Measurements from ENCODE around the gene ZNF513. TPM values are rescaled to one million over a fixed set of nuclear protein-coding genes. Genes with fewer than 3 reads are reported as not detected.

Gene ZNF513
- total and polyA plus RNA-seq, 2 experiments from 2014 or later: 31.7 to 35.8 TPM

GRCh38 chr2:27369471-27370025 lies 11.0 kb downstream of the ZNF513 start:
- Histone ChIP-seq H3K36me3 (peaks cover 44% of the 10 kb centered on the region), H3K27ac (peak overlapping the region; percentile 80), H3K9me3 (ENCODE audit: low read depth) (no peaks in the 10 kb centered on the region), H3K27me3 (no peaks in the 10 kb centered on the region), H3K4me3 (peak overlapping the region; percentile 89), H3K4me1 (ENCODE audit: low read depth) (peaks cover 11% of the 10 kb centered on the region)
- peak in 1 of 2 donors; percentile 73 for DNase-seq (ENCODE audit: low read depth in 1 of 2, low spot score in 1 of 2)
- no peak for TF ChIP-seq CTCF (IDR thresholded peaks at IDR 0.05; ENCODE audit: low read depth, low read length)

GRCh38 chr2:27363933-27364332 lies 16.6 kb downstream of the ZNF513 start:
- DNase-seq (ENCODE audit: low read depth in 1 of 2, low spot score in 1 of 2): no peak
- Histone ChIP-seq H3K27me3 (no peaks in the 10 kb centered on the region), H3K4me3 (no peak overlapping the region), H3K4me1 (ENCODE audit: low read depth) (no peaks in the 10 kb centered on the region), H3K9me3 (ENCODE audit: low read depth) (no peaks in the 10 kb centered on the region), H3K36me3 (peaks cover 32% of the 10 kb centered on the region), H3K27ac (no peak overlapping the region)
- no peak for TF ChIP-seq CTCF (IDR thresholded peaks at IDR 0.05; ENCODE audit: low read depth, low read length)

GRCh38 chr2:27362678-27363420 lies 17.7 kb downstream of the ZNF513 start:
- DNase-seq (ENCODE audit: low read depth in 1 of 2, low spot score in 1 of 2): no peak
- no peak for TF ChIP-seq CTCF (IDR thresholded peaks at IDR 0.05; ENCODE audit: low read depth, low read length)
- H3K27ac ChIP-seq: no peak overlapping the region
- H3K27me3 ChIP-seq: no peaks in the 10 kb centered on the region
- H3K4me3 ChIP-seq: no peak overlapping the region
- H3K36me3 ChIP-seq: peaks cover 26% of the 10 kb centered on the region
- H3K4me1 ChIP-seq (ENCODE audit: low read depth): no peaks in the 10 kb centered on the region
- H3K9me3 ChIP-seq (ENCODE audit: low read depth): no peaks in the 10 kb centered on the region

- no peak for TF ChIP-seq CTCF (IDR thresholded peaks at IDR 0.05; ENCODE audit: low read depth, low read length)
- H3K27me3 ChIP-seq: no peaks in the 10 kb centered on the region
- no peaks in the 10 kb centered on the region for H3K36me3 ChIP-seq
- no peaks in the 10 kb centered on the region for H3K4me1 ChIP-seq (ENCODE audit: low read depth)
- no peaks in the 10 kb centered on the region for H3K9me3 ChIP-seq (ENCODE audit: low read depth)
- H3K4me3 ChIP-seq: peak within 1 kb of the TSS; percentile 68
- H3K27ac ChIP-seq: peak within 1 kb of the TSS; percentile 96
- peak; percentile 98 to 99 for DNase-seq (ENCODE audit: low read depth in 1 of 2, low spot score in 1 of 2)
Observed at GRCh38 chr2:27356382-27357181, 24.0 kb downstream of the ZNF513 start, which contains the start of gene GTF3C2. GTF3C2 (minus strand) TSS chr2:27356764; CDS start chr2:27343554, 13,210 bp downstream.

- no peak for TF ChIP-seq CTCF (IDR thresholded peaks at IDR 0.05; ENCODE audit: low read depth, low read length)
- no peaks in the 10 kb centered on the region for H3K4me1 ChIP-seq (ENCODE audit: low read depth)
- no peaks in the 10 kb centered on the region for H3K9me3 ChIP-seq (ENCODE audit: low read depth)
- H3K27me3 ChIP-seq: no peaks in the 10 kb centered on the region
- peak in 1 of 2 donors; percentile 62 for DNase-seq (ENCODE audit: low read depth in 1 of 2, low spot score in 1 of 2)
- H3K4me3 ChIP-seq: peak overlapping the region; percentile 68
- H3K36me3 ChIP-seq: no peaks in the 10 kb centered on the region
- peak overlapping the region; percentile 96 for H3K27ac ChIP-seq
Observed at GRCh38 chr2:27356056-27356381, 24.5 kb downstream of the ZNF513 start.

Data from cardiac muscle cell (in vitro differentiated cells and primary cell).